Thyroid gland (tissue), 4 donors: ENCODE data around the gene DNAJC19. TPM values are rescaled to one million over a fixed set of nuclear protein-coding genes. Genes with fewer than 3 reads are reported as not detected.
"Not testable (repeated sequence)": the region's sequence is repeated elsewhere in the genome, so short reads cannot be mapped to it uniquely, and the experiment has no call there.

Experiments used
- DNase-seq, 2 donors: peaks; one replicate each; pipeline ENCODE4 v3.0.0-alpha.2; 2019
- H3K27ac ChIP-seq, 3 donors: fragments of 200-600 bp; sonication (generic); 1 replicate in 2 of 3; 2 replicates in 1 of 3; pipeline ENCODE4 v1.5.1; 2016 to 2019; ENCODE audit warnings: mild to moderate bottlenecking in 1 of 3, moderate library complexity in 1 of 3
- H3K27me3 ChIP-seq: fragments of 200-600 bp; sonication (generic); one replicate; pipeline ENCODE4 v1.5.1; 2019
- H3K36me3 ChIP-seq, 2 donors: fragments of 200-600 bp; sonication (generic); one replicate each; pipeline ENCODE4 v1.5.1; 2016 to 2019
- H3K4me1 ChIP-seq, 2 donors: fragments of 200-600 bp; sonication (generic); one replicate each; pipeline ENCODE4 v1.5.1; 2017 to 2019
- H3K4me3 ChIP-seq, 3 donors: fragments of 200-600 bp; sonication (generic); replicated peaks in 1 of 3; 1 replicate in 2 of 3; 2 replicates in 1 of 3; pipeline ENCODE4 v1.5.1; 2016; ENCODE audit warnings: mild to moderate bottlenecking in 1 of 3
- H3K9me3 ChIP-seq: fragments of 200-600 bp; sonication (generic); one replicate; pipeline ENCODE4 v1.5.1; 2017
- CTCF ChIP-seq, 6 experiments: fragments of 200-600 bp in 3 of 6; fragments of 450-650 bp in 3 of 6; sonication (generic) in 3 of 6; IDR thresholded peaks; one replicate each; pipeline ENCODE4 v1.5.1; 2016 to 2019; ENCODE audit warnings: antibody characterized with exemption in 6 of 6, mild to moderate bottlenecking in 2 of 6, inconsistent platforms in 1 of 6, moderate library complexity in 1 of 6
- POLR2A ChIP-seq, 2 donors: fragments of 450-650 bp; IDR thresholded peaks; one replicate each; pipeline ENCODE4 v1.6.1; 2017; ENCODE audit warnings: antibody characterized with exemption in 2 of 2, mild to moderate bottlenecking in 2 of 2, moderate library complexity in 1 of 2
- WGBS, 2 donors: methylation state at CpG; one replicate each; pipeline ENCODE4 v1.1.5; 2017; 5-methylcytosine and 5-hydroxymethylcytosine counted together
- intact Hi-C: fragments of 100-400 bp; cut with DNase I; formaldehyde crosslinking; loops from one replicate; pipeline ENCODE4 v1.15.1; 2023
- total RNA-seq, 4 donors: library from RNA; depleted of rRNA; stranded (reverse); fragments of >200 nt; gene quantifications; one replicate each; pipeline ENCODE4 v1.2.3, GENCODE V29; 2016

DNAJC19 gene
- total RNA-seq, 4 donors from 2014 or later = 46.5 to 66.8 (median 56.1) TPM

GRCh38 chr3:181008796-181009195 lies 19.3 kb upstream of the DNAJC19 start:
- DNase-seq = no peak
- Histone ChIP-seq H3K9me3 (no peaks in the 10 kb centered on the region), H3K36me3 (no peaks in the 10 kb centered on the region), H3K27me3 (no peaks in the 10 kb centered on the region), H3K4me3 (no peak overlapping the region), H3K4me1 (no peaks in the 10 kb centered on the region), H3K27ac (no peak overlapping the region)
- TF ChIP-seq CTCF (IDR thresholded peaks at IDR 0.05) = no peak
- intact Hi-C loops = no loop called here
- 73 to 74% methylated on average over 1 of the region's 1 CpG for WGBS, 2 donors

GRCh38 chr3:181007262-181007661 lies 17.7 kb upstream of the DNAJC19 start:
- DNase-seq = no peak
- Histone ChIP-seq H3K27me3 (no peaks in the 10 kb centered on the region), H3K27ac (no peak overlapping the region), H3K4me3 (no peak overlapping the region), H3K36me3 (no peaks in the 10 kb centered on the region), H3K9me3 (no peaks in the 10 kb centered on the region), H3K4me1 (no peaks in the 10 kb centered on the region)
- 91 to 94% methylated on average over 3 of the region's 3 CpGs for WGBS, 2 donors
- intact Hi-C loops = no loop called here
- TF ChIP-seq POLR2A (IDR thresholded peaks at IDR 0.05) (no peak), CTCF (IDR thresholded peaks at IDR 0.05) (no peak)

GRCh38 chr3:181006541-181006940 lies 17.0 kb upstream of the DNAJC19 start:
- TF ChIP-seq POLR2A (IDR thresholded peaks at IDR 0.05) (no peak), CTCF (IDR thresholded peaks at IDR 0.05) (no peak)
- WGBS, 2 donors = 90 to 95% methylated on average over 7 of the region's 7 CpGs

GRCh38 chr3:181003469-181003868 lies 13.9 kb upstream of the DNAJC19 start:
- H3K27me3 ChIP-seq, intact Hi-C loops: not testable (repeated sequence)

More at GRCh38 chr3:181006541-181006940, 17.0 kb upstream of the DNAJC19 start:
- no peaks in the 10 kb centered on the region for H3K9me3 ChIP-seq
- intact Hi-C loops = no loop called here
- H3K27me3 ChIP-seq = no peaks in the 10 kb centered on the region
- DNase-seq = no peak
- H3K27ac ChIP-seq = no peak overlapping the region
- H3K4me1 ChIP-seq = no peaks in the 10 kb centered on the region
- H3K4me3 ChIP-seq = no peak overlapping the region
- no peaks in the 10 kb centered on the region for H3K36me3 ChIP-seq

GRCh38 chr3:181002331-181002730 lies 12.8 kb upstream of the DNAJC19 start:
- H3K27ac ChIP-seq, H3K9me3 ChIP-seq, H3K4me1 ChIP-seq, DNase-seq, H3K36me3 ChIP-seq, H3K27me3 ChIP-seq, intact Hi-C loops, H3K4me3 ChIP-seq: not testable (repeated sequence)
- WGBS, 2 donors = 90 to 91% methylated on average over 4 of the region's 4 CpGs

More at GRCh38 chr3:181003469-181003868, 13.9 kb upstream of the DNAJC19 start:
- H3K4me3 ChIP-seq, H3K4me1 ChIP-seq, DNase-seq, H3K36me3 ChIP-seq, H3K27ac ChIP-seq, H3K9me3 ChIP-seq: not testable (repeated sequence)
- WGBS, 2 donors = 56 to 66% methylated on average over 2 of the region's 2 CpGs

GRCh38 chr3:180996415-180996932 lies 6.9 kb upstream of the DNAJC19 start:
- WGBS, 2 donors = 84 to 88% methylated on average over 2 of the region's 2 CpGs
- intact Hi-C loops = no loop called here
- Histone ChIP-seq H3K4me1 (no peaks in the 10 kb centered on the region), H3K9me3 (no peaks in the 10 kb centered on the region), H3K27me3 (no peaks in the 10 kb centered on the region), H3K27ac (no peak overlapping the region), H3K36me3 (no peaks in the 10 kb centered on the region), H3K4me3 (no peak overlapping the region)
- TF ChIP-seq POLR2A (IDR thresholded peaks at IDR 0.05) (no peak), CTCF (IDR thresholded peaks at IDR 0.05) (no peak)
- DNase-seq = no peak
